Osteocyte (in vitro differentiated cells): ENCODE measurements around the gene EFCAB8. TPM values are rescaled to one million over a fixed set of nuclear protein-coding genes. Genes with fewer than 3 reads are reported as not detected.

Experiments
- DNase-seq: peaks from one replicate; pipeline ENCODE4 v3.0.0; 2021; ENCODE audit warnings: mixed read lengths; ENCODE audit not compliant: unreplicated experiment; ENCODE audit errors: extremely low spot score
- H3K27ac Mint-ChIP-seq: one replicate; pipeline ENCODE4 v1.8.0; 2021; ENCODE audit warnings: mild to moderate bottlenecking, mixed read lengths; ENCODE audit not compliant: unreplicated experiment
- H3K27me3 Mint-ChIP-seq: one replicate; pipeline ENCODE4 v1.8.0; 2021; ENCODE audit warnings: mixed read lengths; ENCODE audit not compliant: unreplicated experiment
- H3K36me3 Mint-ChIP-seq: one replicate; pipeline ENCODE4 v1.8.0; 2021; ENCODE audit warnings: mixed read lengths; ENCODE audit not compliant: unreplicated experiment
- H3K4me1 Mint-ChIP-seq: one replicate; pipeline ENCODE4 v1.8.0; 2021; ENCODE audit warnings: mixed read lengths; ENCODE audit not compliant: unreplicated experiment
- H3K4me3 Mint-ChIP-seq: one replicate; pipeline ENCODE4 v1.8.0; 2021; ENCODE audit warnings: mild to moderate bottlenecking, moderate library complexity, mixed read lengths; ENCODE audit not compliant: unreplicated experiment
- H3K9me3 Mint-ChIP-seq: one replicate; pipeline ENCODE4 v1.8.0; 2021; ENCODE audit warnings: mixed read lengths; ENCODE audit not compliant: unreplicated experiment
- total RNA-seq: library from RNA; stranded (reverse); gene quantifications from 2 replicates; pipeline ENCODE4 v1.2.1, GENCODE V29; 2021
- TF ChIP-seq, protein P1 (sequence below): fragments of 200-600 bp; sonication (generic); IDR thresholded peaks from 2 replicates; pipeline ENCODE4 v1.5.0; 2021; ENCODE audit warnings: antibody characterized with exemption, mild to moderate bottlenecking, moderate library complexity

The EFCAB8 gene
- total RNA-seq, 1 donor from 2014 or later = 0.64 TPM

DNA sequence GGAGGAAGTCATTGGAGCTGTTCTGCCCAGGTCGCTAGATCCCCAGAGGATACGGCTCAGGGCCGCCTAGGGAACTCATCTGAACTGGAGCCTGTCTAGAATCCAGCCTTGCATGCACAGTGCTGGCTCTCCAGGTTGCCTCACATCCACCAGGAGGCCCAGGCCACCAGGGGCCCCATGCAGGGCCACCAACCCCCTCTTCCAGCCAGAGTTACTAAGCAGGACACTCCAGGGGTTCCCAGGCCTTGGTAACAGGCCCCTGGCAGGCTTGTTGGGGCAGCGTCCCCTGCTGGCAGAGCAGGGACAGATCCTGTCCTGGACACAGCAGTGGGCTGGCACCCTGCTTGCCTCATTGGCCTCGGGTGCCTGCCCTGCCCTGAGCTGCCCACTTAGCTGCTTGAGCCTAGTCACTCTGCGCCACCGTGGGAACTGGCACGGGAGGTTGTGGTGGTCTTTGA, 35.3 kb downstream of the EFCAB8 start:
- DNase-seq = no peak
- no peaks in the 10 kb centered on the region for H3K27me3 Mint-ChIP-seq
- H3K4me1 Mint-ChIP-seq = no peaks in the 10 kb centered on the region
- no peak overlapping the region for H3K27ac Mint-ChIP-seq
- no peaks in the 10 kb centered on the region for H3K9me3 Mint-ChIP-seq
- H3K4me3 Mint-ChIP-seq = no peak overlapping the region
- no peaks in the 10 kb centered on the region for H3K36me3 Mint-ChIP-seq
- TF ChIP-seq, protein P1, sequence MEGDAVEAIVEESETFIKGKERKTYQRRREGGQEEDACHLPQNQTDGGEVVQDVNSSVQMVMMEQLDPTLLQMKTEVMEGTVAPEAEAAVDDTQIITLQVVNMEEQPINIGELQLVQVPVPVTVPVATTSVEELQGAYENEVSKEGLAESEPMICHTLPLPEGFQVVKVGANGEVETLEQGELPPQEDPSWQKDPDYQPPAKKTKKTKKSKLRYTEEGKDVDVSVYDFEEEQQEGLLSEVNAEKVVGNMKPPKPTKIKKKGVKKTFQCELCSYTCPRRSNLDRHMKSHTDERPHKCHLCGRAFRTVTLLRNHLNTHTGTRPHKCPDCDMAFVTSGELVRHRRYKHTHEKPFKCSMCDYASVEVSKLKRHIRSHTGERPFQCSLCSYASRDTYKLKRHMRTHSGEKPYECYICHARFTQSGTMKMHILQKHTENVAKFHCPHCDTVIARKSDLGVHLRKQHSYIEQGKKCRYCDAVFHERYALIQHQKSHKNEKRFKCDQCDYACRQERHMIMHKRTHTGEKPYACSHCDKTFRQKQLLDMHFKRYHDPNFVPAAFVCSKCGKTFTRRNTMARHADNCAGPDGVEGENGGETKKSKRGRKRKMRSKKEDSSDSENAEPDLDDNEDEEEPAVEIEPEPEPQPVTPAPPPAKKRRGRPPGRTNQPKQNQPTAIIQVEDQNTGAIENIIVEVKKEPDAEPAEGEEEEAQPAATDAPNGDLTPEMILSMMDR = peak; percentile 28

DNA sequence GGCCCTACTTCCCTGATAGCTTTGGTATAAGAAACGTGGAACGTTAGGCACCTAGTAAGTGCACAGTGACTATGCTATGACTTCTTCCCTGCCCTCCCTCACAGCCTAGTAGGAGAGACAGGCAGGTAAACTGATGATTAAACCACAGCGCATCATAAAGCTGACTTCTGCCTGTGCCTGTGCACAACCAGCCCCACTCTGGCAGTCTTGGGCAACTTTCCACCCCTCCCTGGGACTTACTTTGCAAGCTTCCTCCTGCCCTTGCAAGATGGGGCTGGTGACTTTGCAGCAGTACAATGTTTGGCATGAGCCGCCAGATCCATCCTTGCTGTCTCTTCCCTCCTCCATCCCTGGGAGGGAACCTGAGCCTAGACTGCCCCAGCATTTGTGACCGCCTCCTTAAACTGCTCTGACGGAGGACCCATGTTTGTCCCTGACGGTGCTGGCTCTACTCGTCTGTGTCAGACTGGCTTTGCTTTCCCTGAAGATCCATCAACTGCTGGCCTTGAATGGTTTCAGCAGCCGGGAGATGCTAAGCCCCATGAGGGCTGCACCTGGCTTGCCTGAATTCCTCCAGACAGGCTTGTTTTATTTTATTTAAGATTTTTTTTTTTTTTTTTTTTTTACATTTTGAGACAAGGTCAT, 36.1 kb downstream of the EFCAB8 start:
- TF ChIP-seq, protein P1 = no peak
- Mint-ChIP-seq H3K9me3 (no peaks in the 10 kb centered on the region), H3K36me3 (no peaks in the 10 kb centered on the region), H3K27me3 (no peaks in the 10 kb centered on the region), H3K4me1 (no peaks in the 10 kb centered on the region), H3K27ac (no peak overlapping the region), H3K4me3 (no peak overlapping the region)
- no peak for DNase-seq

DNA sequence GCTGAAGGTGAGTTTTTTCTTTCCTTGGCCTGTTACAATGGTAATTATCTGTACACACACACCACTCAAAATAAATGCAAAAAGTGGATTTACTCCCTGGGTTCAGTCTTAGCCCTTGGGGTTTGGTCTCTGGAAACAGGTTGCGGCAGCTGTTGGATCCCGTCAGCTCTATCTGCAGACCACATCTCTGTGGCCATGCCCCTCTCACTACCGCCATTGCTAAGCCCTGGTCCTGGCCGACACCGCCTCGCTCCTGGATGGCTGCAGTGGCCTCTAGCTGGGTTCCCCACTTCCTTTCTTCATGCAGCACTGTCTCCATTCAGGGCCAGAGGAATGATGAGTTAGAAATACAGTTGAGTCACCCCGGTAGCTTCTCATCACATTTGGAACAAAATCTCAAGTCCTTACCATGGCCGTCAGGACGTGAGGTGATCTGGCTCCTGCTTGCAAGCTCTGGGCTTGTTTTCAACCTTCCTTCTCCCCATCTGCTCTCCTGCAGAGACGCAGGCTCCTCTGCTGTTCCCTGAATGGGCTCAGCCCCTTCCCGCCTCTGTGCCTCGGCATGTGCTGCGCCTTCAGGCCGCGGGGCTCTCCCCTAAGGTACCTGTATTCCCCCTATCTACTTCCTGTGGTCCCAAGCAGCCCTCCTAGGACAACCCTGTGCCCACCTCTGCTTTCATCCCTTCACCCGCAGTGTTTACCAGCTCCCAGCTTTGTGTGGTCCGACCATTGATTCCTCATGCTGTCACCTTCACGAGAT, 38.0 kb downstream of the EFCAB8 start:
- H3K27me3 Mint-ChIP-seq = no peaks in the 10 kb centered on the region
- H3K4me3 Mint-ChIP-seq = no peak overlapping the region
- no peaks in the 10 kb centered on the region for H3K9me3 Mint-ChIP-seq
- H3K4me1 Mint-ChIP-seq = no peaks in the 10 kb centered on the region
- H3K27ac Mint-ChIP-seq = no peak overlapping the region
- TF ChIP-seq, protein P1 = no peak
- no peaks in the 10 kb centered on the region for H3K36me3 Mint-ChIP-seq
- DNase-seq = no peak

DNA sequence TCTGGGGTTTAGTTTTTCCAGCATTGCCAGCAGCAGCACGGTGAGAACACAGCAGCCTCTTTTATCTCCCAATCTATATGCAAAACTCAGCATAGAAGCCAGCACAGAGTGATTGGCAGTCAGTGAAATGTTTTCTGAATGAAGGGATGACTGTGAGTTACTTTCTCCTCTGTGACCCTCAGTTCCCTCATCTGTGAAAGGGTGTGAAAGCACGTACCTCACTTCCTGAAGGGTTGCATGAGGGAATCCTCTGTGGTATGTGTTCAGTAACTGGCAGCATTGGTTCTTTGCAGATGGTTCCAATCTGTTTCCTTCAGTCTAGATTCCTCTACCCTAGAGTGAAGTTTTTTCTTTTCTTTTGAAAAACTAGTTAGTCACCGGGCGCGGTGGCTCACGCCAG, 40.0 kb downstream of the EFCAB8 start:
- no peaks in the 10 kb centered on the region for H3K9me3 Mint-ChIP-seq
- H3K27ac Mint-ChIP-seq = no peak overlapping the region
- H3K27me3 Mint-ChIP-seq = no peaks in the 10 kb centered on the region
- no peak for DNase-seq
- H3K4me1 Mint-ChIP-seq = no peaks in the 10 kb centered on the region
- no peak overlapping the region for H3K4me3 Mint-ChIP-seq
- TF ChIP-seq, protein P1 = no peak
- no peaks in the 10 kb centered on the region for H3K36me3 Mint-ChIP-seq
